Suprapubic skin (tissue), 4 donors: ENCODE measurements around the gene CLEC11A. TPM values are rescaled to one million over a fixed set of nuclear protein-coding genes. Genes with fewer than 3 reads are reported as not detected.

Source experiments
- DNase-seq, 2 donors: peaks; one replicate each; pipeline ENCODE4 v3.0.0-alpha.2; 2019; ENCODE audit warnings: low spot score in 2 of 2
- H3K27ac ChIP-seq: fragments of 200-600 bp; sonication (generic); one replicate; pipeline ENCODE4 v1.5.1; 2019
- H3K27me3 ChIP-seq: fragments of 200-600 bp; sonication (generic); one replicate; pipeline ENCODE4 v1.5.1; 2019
- H3K36me3 ChIP-seq: fragments of 200-600 bp; sonication (generic); one replicate; pipeline ENCODE4 v1.5.1; 2019
- H3K4me1 ChIP-seq: fragments of 200-600 bp; sonication (generic); one replicate; pipeline ENCODE4 v1.5.1; 2019
- H3K4me3 ChIP-seq: fragments of 200-600 bp; sonication (generic); one replicate; pipeline ENCODE4 v1.5.1; 2019; ENCODE audit warnings: mild to moderate bottlenecking
- H3K9me3 ChIP-seq: fragments of 200-600 bp; sonication (generic); one replicate; pipeline ENCODE4 v1.5.1; 2019
- CTCF ChIP-seq, 2 donors: fragments of 200-600 bp in 1 of 2; fragments of 450-650 bp in 1 of 2; sonication (generic) in 1 of 2; IDR thresholded peaks; one replicate each; pipeline ENCODE4 v1.5.1; 2016 to 2019; ENCODE audit warnings: antibody characterized with exemption in 2 of 2, mild to moderate bottlenecking in 1 of 2, moderate library complexity in 1 of 2
- EP300 ChIP-seq: sonication (generic); formaldehyde crosslinking; IDR thresholded peaks from one replicate; pipeline ENCODE4 v1.6.1; 2017; ENCODE audit warnings: antibody characterized with exemption
- POLR2A ChIP-seq, 2 donors: fragments of 450-650 bp; IDR thresholded peaks; one replicate each; pipeline ENCODE4 v1.6.1; 2017; ENCODE audit warnings: antibody characterized with exemption in 2 of 2, mild to moderate bottlenecking in 2 of 2, moderate library complexity in 2 of 2
- POLR2AphosphoS5 ChIP-seq, 3 donors: sonication (generic); formaldehyde crosslinking; IDR thresholded peaks; one replicate each; pipeline ENCODE4 v1.6.1; 2017; ENCODE audit warnings: antibody characterized with exemption in 3 of 3
- WGBS: methylation state at CpG from one replicate; pipeline ENCODE4 v1.1.5; 2018; 5-methylcytosine and 5-hydroxymethylcytosine counted together
- total RNA-seq, 4 donors: library from RNA; depleted of rRNA; stranded (reverse); fragments of >200 nt; gene quantifications; one replicate each; pipeline ENCODE4 v1.1.0, GENCODE V29; 2016

Gene CLEC11A
- total RNA-seq, 4 donors from 2014 or later: 5.8 to 14.1 (median 7.7) TPM

- H3K36me3 ChIP-seq: no peaks in the 10 kb centered on the region
- no peak for TF ChIP-seq POLR2AphosphoS5 (IDR thresholded peaks at IDR 0.05)
- no peak for TF ChIP-seq EP300
- TF ChIP-seq CTCF (IDR thresholded peaks at IDR 0.05): no peak
- no peak for TF ChIP-seq POLR2A (IDR thresholded peaks at IDR 0.05)
- WGBS: 41% methylated on average over 19 of the region's 50 CpGs
- H3K27ac ChIP-seq: no peak overlapping the region
- no peaks in the 10 kb centered on the region for H3K4me1 ChIP-seq
- H3K4me3 ChIP-seq: no peak overlapping the region
- no peaks in the 10 kb centered on the region for H3K9me3 ChIP-seq
- DNase-seq: no peak
- peaks cover 81% of the 10 kb centered on the region for H3K27me3 ChIP-seq
Measured at GRCh38 chr19:50686310-50687032, 36.7 kb upstream of the CLEC11A start.

- 67% methylated on average over 1 of the region's 19 CpGs for WGBS
- Histone ChIP-seq H3K27ac (no peak overlapping the region), H3K4me1 (no peaks in the 10 kb centered on the region), H3K36me3 (no peaks in the 10 kb centered on the region), H3K9me3 (no peaks in the 10 kb centered on the region), H3K27me3 (peaks cover 88% of the 10 kb centered on the region), H3K4me3 (no peak overlapping the region)
- no peak for DNase-seq
- TF ChIP-seq CTCF (IDR thresholded peaks at IDR 0.05) (no peak), POLR2AphosphoS5 (IDR thresholded peaks at IDR 0.05) (no peak), POLR2A (IDR thresholded peaks at IDR 0.05) (no peak), EP300 (no peak)
Measured at GRCh38 chr19:50688766-50689165, 34.4 kb upstream of the CLEC11A start.

GRCh38 chr19:50690439-50690838 lies 32.7 kb upstream of the CLEC11A start:
- 84% methylated on average over 7 of the region's 7 CpGs for WGBS
- DNase-seq: no peak
- H3K36me3 ChIP-seq: no peaks in the 10 kb centered on the region
- H3K9me3 ChIP-seq: no peaks in the 10 kb centered on the region
- H3K4me3 ChIP-seq: no peak overlapping the region
- no peak overlapping the region for H3K27ac ChIP-seq
- peaks cover 93% of the 10 kb centered on the region for H3K27me3 ChIP-seq
- TF ChIP-seq EP300 (no peak), POLR2A (IDR thresholded peaks at IDR 0.05) (no peak), POLR2AphosphoS5 (IDR thresholded peaks at IDR 0.05) (no peak), CTCF (IDR thresholded peaks at IDR 0.05) (no peak)
- peaks cover 4% of the 10 kb centered on the region for H3K4me1 ChIP-seq

GRCh38 chr19:50693064-50693975 lies 29.8 kb upstream of the CLEC11A start:
- peaks cover 91% of the 10 kb centered on the region for H3K27me3 ChIP-seq
- no peaks in the 10 kb centered on the region for H3K36me3 ChIP-seq
- TF ChIP-seq POLR2AphosphoS5 (IDR thresholded peaks at IDR 0.05): no peak
- no peak for TF ChIP-seq POLR2A (IDR thresholded peaks at IDR 0.05)
- no peak for TF ChIP-seq EP300
- no peak for TF ChIP-seq CTCF (IDR thresholded peaks at IDR 0.05)
- H3K4me1 ChIP-seq: peaks cover 4% of the 10 kb centered on the region
- no peak overlapping the region for H3K27ac ChIP-seq
- DNase-seq: no peak
- 8% methylated on average over 12 of the region's 23 CpGs for WGBS
- H3K4me3 ChIP-seq: no peak overlapping the region
- no peaks in the 10 kb centered on the region for H3K9me3 ChIP-seq

GRCh38 chr19:50694815-50695145 lies 28.4 kb upstream of the CLEC11A start:
- 3% methylated on average over 17 of the region's 51 CpGs for WGBS
- Histone ChIP-seq H3K27me3 (peaks cover 93% of the 10 kb centered on the region), H3K36me3 (no peaks in the 10 kb centered on the region), H3K4me1 (peaks cover 4% of the 10 kb centered on the region), H3K27ac (no peak overlapping the region), H3K9me3 (no peaks in the 10 kb centered on the region), H3K4me3 (no peak overlapping the region)
- no peak for TF ChIP-seq EP300
- TF ChIP-seq CTCF (IDR thresholded peaks at IDR 0.05): no peak
- TF ChIP-seq POLR2AphosphoS5 (IDR thresholded peaks at IDR 0.05): no peak
- no peak for TF ChIP-seq POLR2A (IDR thresholded peaks at IDR 0.05)
- no peak for DNase-seq
